Left ventricle myocardium superior (tissue), 1 donor: ENCODE measurements around the gene HAGH. TPM values are rescaled to one million over a fixed set of nuclear protein-coding genes. Genes with fewer than 3 reads are reported as not detected.
"Not testable (repeated sequence)": the region's sequence is repeated elsewhere in the genome, so short reads cannot be mapped to it uniquely, and the experiment has no call there.

Source experiments
- ATAC-seq: fragments of 200-7000 bp; cut with Tn5 transposase; one replicate; pipeline ENCODE4 v1.9.1; 2020; ENCODE audit warnings: mild to moderate bottlenecking, moderate library complexity
- DNase-seq: peaks from one replicate; pipeline ENCODE4 v3.0.0-alpha.2; 2020
- intact Hi-C: fragments of 100-400 bp; cut with micrococcal nuclease; formaldehyde crosslinking; loops from one replicate; pipeline ENCODE4 v1.11.0; 2022
- long read RNA-seq: library from polyadenylated mRNA; unstranded; transcript quantifications from one replicate; pipeline ENCODE4 v2.0.0, GENCODE V29; 2021
- total RNA-seq: library from RNA; stranded (reverse); fragmentation: NEBNext Ultra II Directional; extraction: Animal tissue kit (Norgen Biotek cat#: 25700); gene quantifications from one replicate; pipeline ENCODE4 v1.2.1, GENCODE V29; 2021
- donor health status: DM: no; HTN: yes; CAD: no; lungs with severe emphysema.

Gene HAGH
- 182 TPM for total RNA-seq
- long read RNA-seq, transcript HAGH-202 (9 exons, 2,984 nt) = major isoform, 139 of 341 reads
- long read RNA-seq, transcript HAGH-201 (10 exons, 1,257 nt) = minor isoform, 76 of 341 reads
- long read RNA-seq, partial matches to known transcripts = 93 of 341 reads
- long read RNA-seq, other reads (novel, unspliced or antisense) = 32 of 341 reads

DNA sequence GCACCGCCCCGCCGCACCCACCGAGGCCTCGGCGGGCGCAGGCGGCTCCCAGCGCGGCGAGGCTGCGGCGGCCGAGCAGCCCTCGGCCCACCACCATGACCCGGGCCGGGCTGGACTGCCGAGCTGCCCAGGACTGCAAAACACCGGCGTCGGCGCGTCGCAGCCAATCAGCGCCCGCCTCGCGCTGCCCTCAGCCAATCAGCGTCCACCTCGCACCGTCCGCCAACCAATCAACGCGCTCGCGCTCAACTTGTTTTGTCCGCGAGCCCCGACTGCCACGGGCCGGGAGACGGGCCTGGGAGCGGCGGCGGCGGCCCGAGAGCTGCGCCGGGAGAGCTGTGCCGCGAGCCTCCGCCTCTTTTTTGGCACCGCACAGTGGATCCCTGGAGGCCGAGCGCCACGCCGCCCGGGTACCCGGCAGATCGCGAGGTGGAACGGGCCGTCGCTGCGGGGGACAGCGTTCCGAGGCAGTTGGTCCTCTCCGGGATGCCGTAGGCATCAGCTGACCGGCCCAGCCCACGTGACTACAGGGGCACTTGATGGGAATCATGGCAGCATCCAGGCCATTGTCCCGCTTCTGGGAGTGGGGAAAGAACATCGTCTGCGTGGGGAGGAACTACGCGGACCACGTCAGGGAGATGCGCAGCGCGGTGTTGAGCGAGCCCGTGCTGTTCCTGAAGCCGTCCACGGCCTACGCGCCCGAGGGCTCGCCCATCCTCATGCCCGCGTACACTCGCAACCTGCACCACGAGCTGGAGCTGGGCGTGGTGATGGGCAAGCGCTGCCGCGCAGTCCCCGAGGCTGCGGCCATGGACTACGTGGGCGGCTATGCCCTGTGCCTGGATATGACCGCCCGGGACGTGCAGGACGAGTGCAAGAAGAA, at the start of gene HAGH, which contains the start of gene FAHD1:
TSS of gene HAGH (minus strand) at position 135 of the 883 bp plus-strand sequence. CDS start at position 97, 38 bp downstream.
TSS of gene FAHD1 (plus strand) at position 516 of the 883 bp plus-strand sequence. CDS start at position 549, 33 bp downstream.
- intact Hi-C loops = no loop called here
- DNase-seq (peak; percentile 97), ATAC-seq (peak; percentile 95)

- ATAC-seq, intact Hi-C loops, DNase-seq: not testable (repeated sequence)
Measured at GRCh38 chr16:1876066-1876465, 49.4 kb upstream of the HAGH start.

DNA sequence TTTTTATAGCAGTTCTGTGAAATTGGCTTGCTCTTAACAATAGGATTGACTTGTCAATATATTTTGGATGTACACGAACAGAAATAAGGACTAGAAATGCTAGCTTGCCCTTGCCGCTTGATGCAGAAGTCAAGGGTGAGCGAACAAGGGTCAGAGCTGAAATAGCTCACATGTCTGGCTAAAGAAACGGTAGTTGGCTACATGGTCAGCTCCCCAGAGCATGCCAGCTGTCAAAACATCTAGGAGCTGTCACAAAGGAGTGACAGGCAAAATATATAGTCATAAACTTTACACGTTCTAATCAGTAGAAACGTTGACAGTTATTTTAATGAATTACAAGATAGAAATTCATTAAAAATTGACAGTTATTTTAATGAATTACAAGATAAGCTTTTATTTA, 48.2 kb upstream of the HAGH start:
- intact Hi-C loops = no loop called here
- DNase-seq = no peak
- no peak for ATAC-seq

- intact Hi-C loops = no loop called here
Measured at GRCh38 chr16:1871974-1872635, 45.5 kb upstream of the HAGH start, which contains the start of gene MEIOB. TSS of gene MEIOB (minus strand) at chr16:1872164. CDS start at chr16:1868175, 3,989 bp downstream.

GRCh38 chr16:1870365-1871082, 43.9 kb upstream of the HAGH start:
- intact Hi-C loops = no loop called here
- DNase-seq = no peak
- ATAC-seq = no peak

More at GRCh38 chr16:1871974-1872635, 45.5 kb upstream of the HAGH start, which contains the start of gene MEIOB:
- ATAC-seq (no peak), DNase-seq (peak; percentile 36)

- no peak for DNase-seq
- ATAC-seq = no peak
- intact Hi-C loops = loop anchor here (10.0 kb wide), 1 partner anchor 69 kb away; no protein-coding TSS in a partner anchor
Measured at GRCh38 chr16:1865902-1866690, 39.5 kb upstream of the HAGH start.

GRCh38 chr16:1863681-1864460, 37.2 kb upstream of the HAGH start:
- intact Hi-C loops = loop anchor here (10.0 kb wide), 1 partner anchor 71 kb away; no protein-coding TSS in a partner anchor
- no peak for DNase-seq
- ATAC-seq = no peak

DNA sequence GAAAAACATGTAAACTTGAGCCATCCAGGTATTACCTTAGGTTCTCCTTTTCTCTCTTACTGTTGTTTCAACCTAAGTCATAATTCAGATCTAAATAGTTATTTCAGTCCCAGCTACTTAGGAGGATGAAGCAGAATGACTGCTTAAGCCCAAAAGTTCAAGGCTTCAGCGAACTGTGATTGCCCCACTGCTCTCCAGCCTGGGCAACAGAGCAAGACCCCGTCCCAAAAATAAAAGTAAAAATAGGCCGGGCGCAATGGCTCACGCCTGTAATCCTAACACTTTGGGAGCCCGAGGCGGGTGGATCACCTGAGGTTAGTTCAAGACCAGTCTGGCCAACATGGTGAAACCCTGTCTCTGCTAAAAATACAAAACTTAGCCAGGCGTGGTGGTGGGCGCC, 35.8 kb upstream of the HAGH start:
- intact Hi-C loops = loop anchor here (10.0 kb wide), 1 partner anchor 72 kb away; no protein-coding TSS in a partner anchor
- DNase-seq (no peak), ATAC-seq (no peak)

DNA sequence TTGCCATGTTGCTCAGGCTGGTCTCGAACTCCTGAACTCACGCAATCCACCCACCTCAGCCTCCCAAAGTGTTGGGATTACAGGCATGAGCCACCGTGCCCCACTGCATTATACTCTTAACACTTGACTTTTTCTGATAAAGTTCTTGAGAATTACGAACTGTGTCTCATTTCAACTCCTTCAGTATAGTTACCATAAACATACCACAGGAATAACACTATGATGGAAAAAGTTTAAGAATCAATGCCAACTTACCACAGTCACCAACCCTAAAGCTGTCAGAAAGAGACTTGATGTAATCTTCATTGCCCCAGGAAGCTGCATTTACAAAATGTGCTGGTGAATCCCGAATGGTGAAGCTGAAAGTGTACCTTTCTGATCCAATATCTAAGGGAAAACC, 35.1 kb upstream of the HAGH start:
- intact Hi-C loops = loop anchor here (10.0 kb wide), 1 partner anchor 73 kb away; no protein-coding TSS in a partner anchor
- ATAC-seq (no peak), DNase-seq (no peak)

DNA sequence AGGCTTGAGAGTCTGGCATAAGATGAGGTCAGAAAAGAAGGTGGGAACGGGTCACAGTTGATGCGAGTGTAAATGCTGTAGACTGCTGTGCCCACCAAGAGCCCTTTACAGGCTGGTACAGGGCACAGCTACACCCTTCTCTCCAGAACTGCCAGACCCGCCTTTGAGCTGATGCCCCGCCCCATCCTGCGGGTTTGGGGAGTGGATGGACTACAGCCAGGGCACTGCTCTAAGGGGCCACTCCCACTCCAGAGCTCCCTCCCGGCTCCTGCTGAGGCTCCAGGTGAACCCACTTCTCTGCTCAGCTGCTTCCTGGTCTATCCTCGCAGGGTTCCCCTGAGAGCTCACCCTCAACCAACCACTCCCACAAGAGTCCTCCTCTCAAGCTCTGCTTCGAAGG, 33.0 kb upstream of the HAGH start:
- no peak for ATAC-seq
- no peak for DNase-seq
- intact Hi-C loops = loop anchor here (10.0 kb wide), 1 partner anchor 75 kb away; no protein-coding TSS in a partner anchor

- no peak for DNase-seq
- intact Hi-C loops = no loop called here
- ATAC-seq = no peak
Measured at GRCh38 chr16:1858189-1858865, 31.7 kb upstream of the HAGH start.

DNA sequence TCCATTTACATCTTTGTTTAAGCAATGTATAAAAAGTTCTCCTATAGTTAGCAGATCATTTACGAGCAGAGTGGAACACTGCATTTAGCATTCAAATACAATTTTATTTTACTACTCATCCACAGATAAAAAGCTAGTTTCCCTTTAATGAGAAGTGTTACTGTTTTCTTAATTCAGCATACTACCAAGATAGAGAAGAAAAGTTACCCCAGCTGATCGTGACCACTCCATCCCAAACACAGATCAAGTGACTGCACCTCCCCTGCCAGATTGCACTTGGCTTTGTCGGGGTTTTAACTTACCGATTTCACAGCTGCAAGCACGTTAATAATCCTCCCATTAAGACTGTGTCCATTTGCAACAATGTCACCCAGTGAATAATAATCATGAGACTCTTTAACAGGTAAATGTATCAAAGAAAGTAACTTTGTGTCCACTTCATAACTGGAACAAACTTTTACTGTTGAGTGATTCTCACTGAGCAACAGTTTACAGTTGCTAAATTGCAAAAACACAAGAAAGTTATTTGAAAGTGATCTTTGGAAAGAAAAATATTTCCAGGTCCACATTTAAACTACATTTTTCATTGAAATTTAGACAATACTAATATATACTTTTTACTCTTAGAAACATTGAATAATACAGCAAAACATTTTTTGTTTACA, 30.9 kb upstream of the HAGH start:
- no peak for DNase-seq
- ATAC-seq = no peak
- intact Hi-C loops = no loop called here

- intact Hi-C loops = no loop called here
- DNase-seq = no peak
- no peak for ATAC-seq
Measured at GRCh38 chr16:1851793-1852192, 25.2 kb upstream of the HAGH start.

DNA sequence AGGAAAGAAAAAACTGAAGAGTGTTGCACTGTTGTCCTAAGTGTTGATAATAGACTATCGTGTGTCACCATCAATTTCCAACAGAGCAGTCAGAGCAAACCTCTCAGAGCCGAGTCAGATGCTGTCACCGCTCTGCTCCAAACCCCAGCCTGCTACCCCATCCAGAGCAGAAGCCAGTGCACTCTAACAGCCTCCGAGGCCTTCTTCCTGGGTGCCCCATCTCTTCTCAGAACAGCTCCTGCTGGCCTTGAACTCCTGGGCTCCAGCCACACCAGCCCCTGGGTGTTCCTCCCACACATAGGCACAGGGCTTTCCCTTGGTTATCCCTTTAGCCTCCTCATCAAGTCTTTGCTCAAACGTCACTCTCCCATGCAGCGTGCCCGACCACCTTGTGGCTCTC, 24.4 kb upstream of the HAGH start:
- ATAC-seq = no peak
- intact Hi-C loops = no loop called here

DNA sequence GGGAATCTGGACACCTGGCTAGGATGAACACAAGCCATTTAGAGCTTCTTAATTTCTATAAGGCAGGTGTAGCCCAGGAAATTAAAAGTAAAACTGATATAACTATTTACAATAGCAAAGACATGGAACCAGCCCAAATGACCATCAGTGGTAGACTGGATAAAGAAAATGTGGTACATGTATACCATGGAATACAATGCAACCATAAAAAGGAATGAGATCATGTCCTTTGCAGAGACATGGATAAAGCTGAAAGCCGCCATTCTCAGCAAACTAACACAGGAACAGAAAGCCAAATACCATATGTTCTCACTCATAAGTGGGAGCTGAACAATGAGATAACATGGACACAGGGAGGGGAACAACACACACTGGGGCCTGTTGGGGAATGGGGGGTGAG, 19.8 kb upstream of the HAGH start:
- DNase-seq (no peak), ATAC-seq (no peak)

More for the DNA sequence above, 24.4 kb upstream of the HAGH start:
- no peak for DNase-seq

GRCh38 chr16:1845985-1846384, 19.4 kb upstream of the HAGH start:
- DNase-seq (no peak), ATAC-seq (no peak)
- intact Hi-C loops = no loop called here

More for the DNA sequence above, 19.8 kb upstream of the HAGH start:
- intact Hi-C loops = no loop called here
